HG03439 (cell line): ENCODE results near the gene CD63.

Experiments used
- ATAC-seq: cut with Tn5 transposase; IDR thresholded peaks from one replicate; pipeline ENCODE4 v1.9.1; 2021; ENCODE audit warnings: mild to moderate bottlenecking, moderate library complexity; ENCODE audit not compliant: unreplicated experiment

The CD63 gene

GRCh38 chr12:55707219-55707671 is 21.6 kb downstream of the CD63 start:
- ATAC-seq = no peak

GRCh38 chr12:55706568-55707218 is 22.1 kb downstream of the CD63 start:
- ATAC-seq = no peak

- no peak for ATAC-seq
Observed at GRCh38 chr12:55705782-55706402, 22.9 kb downstream of the CD63 start.

GRCh38 chr12:55704824-55705718 is 23.7 kb downstream of the CD63 start:
- ATAC-seq = no peak

- ATAC-seq = no peak
Observed at GRCh38 chr12:55703901-55704761, 24.7 kb downstream of the CD63 start.

- no peak for ATAC-seq
Observed at GRCh38 chr12:55703288-55703687, 25.5 kb downstream of the CD63 start.

- ATAC-seq = no peak
Observed at GRCh38 chr12:55702861-55703260, 25.9 kb downstream of the CD63 start.

GRCh38 chr12:55700255-55701018 is 28.4 kb downstream of the CD63 start:
- ATAC-seq = no peak

GRCh38 chr12:55699471-55700055 is 29.2 kb downstream of the CD63 start:
- ATAC-seq = no peak

- ATAC-seq = no peak
Observed at GRCh38 chr12:55698965-55699364, 29.8 kb downstream of the CD63 start.

- no peak for ATAC-seq
Observed at GRCh38 chr12:55698241-55698955, 30.4 kb downstream of the CD63 start.

GRCh38 chr12:55697686-55698085 is 31.1 kb downstream of the CD63 start:
- no peak for ATAC-seq

GRCh38 chr12:55696796-55697462 is 31.9 kb downstream of the CD63 start:
- no peak for ATAC-seq

GRCh38 chr12:55696141-55696540 is 32.7 kb downstream of the CD63 start:
- ATAC-seq = no peak

GRCh38 chr12:55695349-55695748 is 33.5 kb downstream of the CD63 start:
- ATAC-seq = no peak

- ATAC-seq = no peak
Observed at GRCh38 chr12:55694651-55695050, 34.2 kb downstream of the CD63 start.

- no peak for ATAC-seq
Observed at GRCh38 chr12:55694188-55694515, 34.7 kb downstream of the CD63 start.

GRCh38 chr12:55693323-55694187 is 35.3 kb downstream of the CD63 start:
- ATAC-seq = no peak
